Glutamatergic neuron (in vitro differentiated cells): ENCODE data around the gene CSNK1D. TPM values are rescaled to one million over a fixed set of nuclear protein-coding genes. Genes with fewer than 3 reads are reported as not detected.
A peak's percentile ranks its signal among the peaks of the same experiment; 100 is the strongest.
"Not testable (repeated sequence)": the region's sequence is repeated elsewhere in the genome, so short reads cannot be mapped to it uniquely, and the experiment has no call there.

Source experiments
- DNase-seq: peaks from one replicate; pipeline ENCODE4 v3.0.0; 2022
- H3K27ac Mint-ChIP-seq: one replicate; pipeline ENCODE4 v1.8.0; 2020; ENCODE audit warnings: mild to moderate bottlenecking, mixed read lengths, inconsistent platforms; ENCODE audit not compliant: unreplicated experiment
- H3K27me3 Mint-ChIP-seq: one replicate; pipeline ENCODE4 v1.8.0; 2020; ENCODE audit warnings: mild to moderate bottlenecking, moderate library complexity, mixed read lengths, inconsistent platforms; ENCODE audit not compliant: unreplicated experiment
- H3K36me3 Mint-ChIP-seq: one replicate; pipeline ENCODE4 v1.8.0; 2020; ENCODE audit warnings: mild to moderate bottlenecking, mixed read lengths, inconsistent platforms; ENCODE audit not compliant: unreplicated experiment
- H3K4me1 Mint-ChIP-seq: one replicate; pipeline ENCODE4 v1.8.0; 2020; ENCODE audit warnings: mild to moderate bottlenecking, low read depth, mixed read lengths, inconsistent platforms; ENCODE audit not compliant: unreplicated experiment
- H3K4me3 Mint-ChIP-seq: one replicate; pipeline ENCODE4 v1.8.0; 2020; ENCODE audit warnings: mild to moderate bottlenecking, mixed read lengths, inconsistent platforms; ENCODE audit not compliant: unreplicated experiment
- H3K9me3 Mint-ChIP-seq: one replicate; pipeline ENCODE4 v1.8.0; 2020; ENCODE audit warnings: mild to moderate bottlenecking, moderate library complexity, mixed read lengths, inconsistent platforms; ENCODE audit not compliant: unreplicated experiment
- total RNA-seq: library from RNA; stranded (reverse); fragmentation: NEBNext Ultra II Directional; extraction: Animal tissue kit (Norgen Biotek cat#: 25700); gene quantifications from one replicate; pipeline ENCODE4 v1.2.1, GENCODE V29; 2021; ENCODE audit not compliant: unreplicated experiment
- TF ChIP-seq, protein P1 (sequence below): fragments of 200-600 bp; sonication (generic); IDR thresholded peaks from one replicate; pipeline ENCODE4 v1.5.0; 2021; ENCODE audit not compliant: partially characterized antibody, unreplicated experiment

Gene CSNK1D
- total RNA-seq, 1 donor from 2014 or later: 211 TPM

GRCh38 chr17:82269138-82269881, 4.2 kb downstream of the CSNK1D start:
- Mint-ChIP-seq H3K9me3 (peaks cover 6% of the 10 kb centered on the region), H3K4me3 (peak overlapping the region; percentile 64), H3K36me3 (peaks cover 5% of the 10 kb centered on the region), H3K27me3 (peaks cover 5% of the 10 kb centered on the region), H3K4me1 (peaks cover 33% of the 10 kb centered on the region), H3K27ac (peak overlapping the region; percentile 43)
- no peak for DNase-seq
- TF ChIP-seq, protein P1, sequence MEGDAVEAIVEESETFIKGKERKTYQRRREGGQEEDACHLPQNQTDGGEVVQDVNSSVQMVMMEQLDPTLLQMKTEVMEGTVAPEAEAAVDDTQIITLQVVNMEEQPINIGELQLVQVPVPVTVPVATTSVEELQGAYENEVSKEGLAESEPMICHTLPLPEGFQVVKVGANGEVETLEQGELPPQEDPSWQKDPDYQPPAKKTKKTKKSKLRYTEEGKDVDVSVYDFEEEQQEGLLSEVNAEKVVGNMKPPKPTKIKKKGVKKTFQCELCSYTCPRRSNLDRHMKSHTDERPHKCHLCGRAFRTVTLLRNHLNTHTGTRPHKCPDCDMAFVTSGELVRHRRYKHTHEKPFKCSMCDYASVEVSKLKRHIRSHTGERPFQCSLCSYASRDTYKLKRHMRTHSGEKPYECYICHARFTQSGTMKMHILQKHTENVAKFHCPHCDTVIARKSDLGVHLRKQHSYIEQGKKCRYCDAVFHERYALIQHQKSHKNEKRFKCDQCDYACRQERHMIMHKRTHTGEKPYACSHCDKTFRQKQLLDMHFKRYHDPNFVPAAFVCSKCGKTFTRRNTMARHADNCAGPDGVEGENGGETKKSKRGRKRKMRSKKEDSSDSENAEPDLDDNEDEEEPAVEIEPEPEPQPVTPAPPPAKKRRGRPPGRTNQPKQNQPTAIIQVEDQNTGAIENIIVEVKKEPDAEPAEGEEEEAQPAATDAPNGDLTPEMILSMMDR: no peak

GRCh38 chr17:82267575-82268379, 5.7 kb downstream of the CSNK1D start:
- TF ChIP-seq, protein P1: no peak
- H3K27me3 Mint-ChIP-seq: peaks cover 5% of the 10 kb centered on the region
- DNase-seq: no peak
- peak overlapping the region; percentile 17 for H3K4me3 Mint-ChIP-seq
- peaks cover 6% of the 10 kb centered on the region for H3K9me3 Mint-ChIP-seq
- H3K4me1 Mint-ChIP-seq: peaks cover 33% of the 10 kb centered on the region
- peaks cover 6% of the 10 kb centered on the region for H3K36me3 Mint-ChIP-seq
- peak overlapping the region; percentile 52 for H3K27ac Mint-ChIP-seq

GRCh38 chr17:82266142-82266541, 7.4 kb downstream of the CSNK1D start:
- peaks cover 5% of the 10 kb centered on the region for H3K36me3 Mint-ChIP-seq
- no peak for DNase-seq
- TF ChIP-seq, protein P1: no peak
- H3K4me3 Mint-ChIP-seq: no peak overlapping the region
- peaks cover 9% of the 10 kb centered on the region for H3K9me3 Mint-ChIP-seq
- H3K27me3 Mint-ChIP-seq: peaks cover 6% of the 10 kb centered on the region
- peaks cover 32% of the 10 kb centered on the region for H3K4me1 Mint-ChIP-seq
- H3K27ac Mint-ChIP-seq: no peak overlapping the region

GRCh38 chr17:82263641-82264040, 9.9 kb downstream of the CSNK1D start:
- Mint-ChIP-seq H3K27ac (no peak overlapping the region), H3K4me3 (no peak overlapping the region), H3K36me3 (peaks cover 17% of the 10 kb centered on the region), H3K4me1 (peaks cover 22% of the 10 kb centered on the region), H3K27me3 (peaks cover 16% of the 10 kb centered on the region), H3K9me3 (peaks cover 8% of the 10 kb centered on the region)
- TF ChIP-seq, protein P1: no peak
- DNase-seq: no peak

DNA sequence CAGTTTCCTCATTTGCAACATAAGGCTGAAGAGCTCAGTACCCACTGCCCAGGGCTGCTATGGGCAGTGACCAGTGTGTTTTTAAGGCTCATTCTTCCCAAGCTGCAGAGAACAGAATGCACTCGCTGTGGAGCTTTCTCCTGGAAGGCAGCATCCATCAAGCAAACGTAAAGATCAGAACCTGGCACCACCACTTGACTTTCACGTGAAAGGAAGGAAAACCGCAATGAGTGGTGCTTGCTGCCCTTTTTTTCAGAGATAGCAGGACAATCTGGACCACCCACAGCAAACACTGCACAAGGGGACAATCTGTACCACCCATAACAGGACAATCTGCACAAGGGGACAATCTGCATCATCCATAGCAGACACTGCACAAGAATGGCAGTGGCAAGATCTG, 11.2 kb downstream of the CSNK1D start:
- TF ChIP-seq, protein P1: no peak
- no peak overlapping the region for H3K4me3 Mint-ChIP-seq
- H3K27me3 Mint-ChIP-seq: peaks cover 14% of the 10 kb centered on the region
- H3K9me3 Mint-ChIP-seq: peaks cover 8% of the 10 kb centered on the region
- peaks cover 17% of the 10 kb centered on the region for H3K36me3 Mint-ChIP-seq
- peak overlapping the region; percentile 59 for H3K27ac Mint-ChIP-seq
- DNase-seq: no peak
- peaks cover 27% of the 10 kb centered on the region for H3K4me1 Mint-ChIP-seq

DNA sequence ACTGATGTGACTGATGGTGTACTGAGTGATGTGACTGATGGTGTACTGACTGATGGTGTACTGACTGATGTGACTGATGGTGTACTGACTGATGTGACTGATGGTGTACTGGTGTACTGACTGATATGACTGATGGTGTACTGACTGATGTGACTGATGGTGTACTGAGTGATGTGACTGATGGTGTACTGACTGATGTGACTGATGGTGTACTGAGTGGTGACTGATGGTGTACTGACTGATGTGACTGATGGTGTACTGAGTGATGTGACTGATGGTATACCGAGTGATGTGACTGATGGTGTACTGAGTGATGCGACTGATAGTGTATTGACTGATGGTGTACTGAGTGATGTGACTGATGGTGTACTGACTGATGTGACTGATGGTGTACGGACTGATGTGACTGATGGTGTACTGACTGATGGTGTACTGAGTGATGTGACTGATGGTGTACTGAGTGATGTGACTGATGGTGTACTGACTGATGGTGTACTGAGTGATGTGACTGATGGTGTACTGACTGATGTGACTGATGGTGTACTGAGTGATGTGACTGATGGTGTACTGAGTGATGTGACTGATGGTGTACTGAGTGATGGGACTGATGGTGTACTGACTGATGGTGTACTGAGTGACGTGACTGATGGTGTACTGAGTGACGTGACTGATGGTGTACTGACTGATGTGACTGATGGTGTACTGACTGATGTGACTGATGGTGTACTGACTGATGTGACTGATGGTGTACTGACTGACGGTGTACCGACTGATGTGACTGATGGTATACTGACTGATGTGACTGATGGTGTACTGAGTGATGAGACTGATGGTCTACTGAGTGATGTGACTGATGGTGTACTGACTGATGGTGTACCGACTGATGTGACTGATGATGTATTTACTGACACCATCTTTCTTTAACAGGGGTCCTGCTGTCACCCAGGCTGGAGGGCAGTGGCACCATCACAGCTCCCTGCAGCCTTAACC, 13.2 kb downstream of the CSNK1D start:
- peaks cover 14% of the 10 kb centered on the region for H3K27me3 Mint-ChIP-seq
- peaks cover 17% of the 10 kb centered on the region for H3K36me3 Mint-ChIP-seq
- H3K27ac Mint-ChIP-seq: peak overlapping the region; percentile 41
- peak; percentile 3 for DNase-seq
- not testable (repeated sequence) for H3K9me3 Mint-ChIP-seq, H3K4me3 Mint-ChIP-seq
- peaks cover 20% of the 10 kb centered on the region for H3K4me1 Mint-ChIP-seq
